T-cell (primary cell): ENCODE data around the gene KLHL40. TPM values are rescaled to one million over a fixed set of nuclear protein-coding genes. Genes with fewer than 3 reads are reported as not detected.

ENCODE experiments used
- ATAC-seq, 4 experiments: fragments of 200-7000 bp in 3 of 4; fragments of 150-1000 bp in 1 of 4; cut with Tn5 transposase; replicated peaks in 1 of 4; 1 replicate in 3 of 4; 2 replicates in 1 of 4; pipeline ENCODE4 v1.10.0; 2021; ENCODE audit warnings: moderate library complexity in 3 of 4, mild to moderate bottlenecking in 2 of 4, moderate number of reproducible peaks in 1 of 4
- CTCF ChIA-PET, 2 donors: fragments of 300-600 bp; sonication (Branson Sonifier 250); formaldehyde crosslinking; loops; one replicate each; lab custom pipeline; 2022; ENCODE audit warnings: antibody characterized with exemption in 2 of 2; lab: Charles Lee
- POLR2A ChIA-PET, 2 donors: fragments of 300-600 bp; sonication (Branson Sonifier 250); formaldehyde crosslinking; loops; one replicate each; lab custom pipeline; 2022; ENCODE audit warnings: antibody characterized with exemption in 2 of 2; lab: Charles Lee
- DNase-seq, 35 experiments: peaks; one replicate each; pipeline versions ENCODE4 v3.0.0 to v3.0.0-alpha.2; 2013 to 2023
- H3K27ac ChIP-seq: one replicate; pipeline ENCODE4 v1.5.1; 2013; ENCODE audit warnings: low read length
- H3K27me3 ChIP-seq, 2 experiments: replicated peaks in 1 of 2; 1 replicate in 1 of 2; 2 replicates in 1 of 2; pipeline versions ENCODE4 v1.6.1 to v1.7.0; 2013; ENCODE audit warnings: low read length in 1 of 2, mixed read lengths in 1 of 2; ENCODE audit not compliant: control insufficient read depth in 2 of 2, insufficient read depth in 2 of 2; ENCODE audit errors: extremely low read depth in 1 of 2
- H3K36me3 ChIP-seq, 2 donors: 1 replicate in 1 of 2; 2 replicates in 1 of 2; pipeline versions ENCODE4 v1.6.1 to v1.7.0; 2013; ENCODE audit warnings: low read length in 1 of 2; ENCODE audit not compliant: control insufficient read depth in 2 of 2, insufficient read depth in 1 of 2; ENCODE audit errors: extremely low read depth in 1 of 2
- H3K4me1 ChIP-seq, 2 experiments: 1 replicate in 1 of 2; 2 replicates in 1 of 2; pipeline versions ENCODE4 v1.6.1 to v1.7.0; 2013; ENCODE audit warnings: low read length in 2 of 2, mixed read lengths in 1 of 2; ENCODE audit not compliant: insufficient read depth in 2 of 2, control insufficient read depth in 1 of 2; ENCODE audit errors: extremely low read depth in 1 of 2
- H3K4me3 ChIP-seq, 2 donors: 1 replicate in 1 of 2; 2 replicates in 1 of 2; pipeline versions ENCODE4 v1.5.1 to v1.7.0; 2013; ENCODE audit warnings: mild to moderate bottlenecking in 2 of 2, low read length in 1 of 2, moderate library complexity in 1 of 2; ENCODE audit not compliant: control insufficient read depth in 1 of 2; ENCODE audit errors: extremely low read depth in 1 of 2
- H3K9me3 ChIP-seq: 2 replicates; pipeline ENCODE4 v1.7.0; 2013
- H3K27ac Mint-ChIP-seq, 2 donors: one replicate each; pipeline ENCODE4 v1.8.0; 2020 to 2021; ENCODE audit warnings: mild to moderate bottlenecking in 2 of 2, mixed read lengths in 2 of 2
- H3K27me3 Mint-ChIP-seq, 2 donors: one replicate each; pipeline ENCODE4 v1.8.0; 2021 to 2022; ENCODE audit warnings: mixed read lengths in 2 of 2
- H3K36me3 Mint-ChIP-seq: one replicate; pipeline ENCODE4 v1.8.0; 2021; ENCODE audit warnings: mixed read lengths
- H3K4me1 Mint-ChIP-seq, 3 donors: one replicate each; pipeline ENCODE4 v1.8.0; 2020 to 2022; ENCODE audit warnings: mixed read lengths in 3 of 3, mild to moderate bottlenecking in 1 of 3
- H3K4me3 Mint-ChIP-seq, 3 donors: one replicate each; pipeline ENCODE4 v1.8.0; 2020 to 2022; ENCODE audit warnings: mild to moderate bottlenecking in 3 of 3, mixed read lengths in 3 of 3, moderate library complexity in 3 of 3
- H3K9me3 Mint-ChIP-seq, 3 donors: one replicate each; pipeline ENCODE4 v1.8.0; 2020 to 2022; ENCODE audit warnings: mixed read lengths in 3 of 3
- WGBS: methylation state at CpG from one replicate; pipeline ENCODE4 v1.1.5; 2013; ENCODE audit warnings: missing lambda C conversion rate; ENCODE audit not compliant: insufficient coverage; 5-methylcytosine and 5-hydroxymethylcytosine counted together
- total RNA-seq, 35 experiments: library from RNA in 6 of 35; stranded (reverse) in 6 of 35; fragments of 120-200 nt in 1 of 35; gene quantifications; one replicate each; pipeline versions ENCODE4 v1.2.1 to v1.2.4 and lab custom pipeline; 2013 to 2026

The KLHL40 gene
- total RNA-seq, 5 donors from 2014 or later (not counting 1 experiment from before 2014, with no cell fraction given), result not detected

DNA sequence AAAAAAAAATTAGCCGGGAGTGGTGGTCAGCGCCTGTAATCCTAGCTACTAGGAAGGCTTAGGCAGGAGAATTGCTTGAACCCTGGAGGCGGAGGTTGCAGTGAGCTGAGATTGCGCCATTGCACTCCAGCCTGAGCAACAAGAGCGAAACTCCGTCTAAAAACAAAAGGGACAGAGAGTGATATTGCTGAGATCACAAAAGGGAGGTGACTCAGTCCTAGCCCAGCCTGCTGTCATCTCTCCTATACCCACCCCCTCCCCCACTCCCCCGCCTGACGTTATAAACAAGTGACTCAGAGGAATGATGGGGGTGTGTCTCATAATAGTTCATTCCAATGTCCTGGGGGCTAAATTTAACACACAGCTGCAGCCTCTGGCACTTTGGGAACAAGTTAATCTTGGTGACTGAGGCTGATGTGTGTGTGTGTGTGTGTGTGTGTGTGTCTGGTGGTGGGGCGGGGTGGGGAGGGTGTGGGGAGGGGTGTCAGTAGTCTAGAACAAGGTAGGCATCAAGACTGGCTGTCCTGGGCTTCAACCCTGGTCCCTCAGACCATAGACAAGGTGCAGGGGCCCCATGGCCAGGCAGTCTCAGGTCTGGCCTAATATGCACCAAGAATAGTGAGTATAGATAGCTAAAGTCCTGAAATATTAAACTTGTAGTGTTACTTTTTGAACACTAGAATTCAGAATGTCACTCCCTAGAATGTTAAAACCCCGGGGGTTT is 1.3 kb upstream of the KLHL40 start:
- H3K27me3 ChIP-seq, result peaks cover 0 to 39% of the 10 kb centered on the region in 2 experiments
- no peak overlapping the region for H3K27ac Mint-ChIP-seq
- DNase-seq, result no peak
- peaks cover 0 to 2% (median 2%) of the 10 kb centered on the region in 3 donors for H3K4me1 Mint-ChIP-seq
- H3K36me3 Mint-ChIP-seq, result no peaks in the 10 kb centered on the region
- ChIA-PET POLR2A (no interaction called here), CTCF (no interaction called here)
- peaks cover 22 to 23% of the 10 kb centered on the region in 2 donors for H3K27me3 Mint-ChIP-seq
- H3K4me3 ChIP-seq, result no peak overlapping the region
- ATAC-seq, result peak in 1 of 4 experiments; percentile 56
- H3K9me3 ChIP-seq, result no peaks in the 10 kb centered on the region
- H3K4me1 ChIP-seq, result peaks cover 0 to 4% of the 10 kb centered on the region in 2 experiments
- no peak overlapping the region for H3K27ac ChIP-seq
- H3K36me3 ChIP-seq, result no peaks in the 10 kb centered on the region
- 79% methylated on average over 2 of the region's 10 CpGs for WGBS
- no peaks in the 10 kb centered on the region for H3K9me3 Mint-ChIP-seq
- no peak overlapping the region for H3K4me3 Mint-ChIP-seq

DNA sequence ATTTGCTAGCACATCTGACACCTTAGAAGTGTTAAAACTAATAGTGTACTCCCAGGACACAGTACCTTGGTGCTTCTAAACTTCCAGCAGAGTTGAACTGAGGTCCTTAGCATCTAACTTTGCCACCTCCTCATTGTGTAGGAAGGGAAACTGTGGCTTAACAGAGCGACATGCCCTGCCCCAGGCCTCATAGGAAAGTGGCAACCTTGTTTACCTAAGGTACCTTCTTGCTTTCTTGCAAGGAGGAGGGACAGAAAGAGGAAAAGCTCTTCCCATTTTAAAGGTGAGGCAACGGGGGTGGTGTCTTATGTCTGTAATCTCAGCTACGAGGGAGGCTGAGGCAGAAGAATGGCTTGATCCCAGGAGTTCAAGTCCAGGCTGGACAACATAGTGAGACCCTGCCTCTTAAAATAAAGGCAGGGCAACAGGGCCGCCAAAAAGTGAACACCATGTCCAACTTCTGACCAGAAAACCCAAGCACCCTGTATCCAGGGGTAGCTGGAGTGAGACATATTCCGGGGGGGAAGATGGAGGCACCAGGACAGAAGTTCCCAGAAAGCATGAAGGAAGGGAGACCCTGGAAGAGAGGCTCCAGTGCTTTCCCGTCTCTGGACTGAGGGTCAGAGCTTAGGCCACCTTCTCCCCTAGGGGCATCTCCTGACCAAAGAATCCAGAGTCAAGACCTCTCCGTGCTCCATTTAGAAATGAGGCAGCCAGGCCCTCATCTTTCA is 540 bp upstream of the KLHL40 start:
- WGBS, result 89% methylated on average over 2 of the region's 7 CpGs
- Histone ChIP-seq H3K4me1 (peaks cover 0 to 4% of the 10 kb centered on the region in 2 experiments), H3K4me3 (no peak overlapping the region), H3K36me3 (no peaks in the 10 kb centered on the region), H3K27me3 (peaks cover 0 to 41% of the 10 kb centered on the region in 2 experiments), H3K9me3 (no peaks in the 10 kb centered on the region), H3K27ac (no peak overlapping the region)
- Mint-ChIP-seq H3K27ac (no peak overlapping the region), H3K36me3 (no peaks in the 10 kb centered on the region), H3K4me1 (peaks cover 0 to 2% (median 2%) of the 10 kb centered on the region in 3 donors), H3K9me3 (no peaks in the 10 kb centered on the region), H3K27me3 (peaks cover 22 to 29% of the 10 kb centered on the region in 2 donors), H3K4me3 (no peak overlapping the region)
- ATAC-seq (no peak), DNase-seq (no peak)
- ChIA-PET CTCF (no interaction called here), POLR2A (no interaction called here)

DNA sequence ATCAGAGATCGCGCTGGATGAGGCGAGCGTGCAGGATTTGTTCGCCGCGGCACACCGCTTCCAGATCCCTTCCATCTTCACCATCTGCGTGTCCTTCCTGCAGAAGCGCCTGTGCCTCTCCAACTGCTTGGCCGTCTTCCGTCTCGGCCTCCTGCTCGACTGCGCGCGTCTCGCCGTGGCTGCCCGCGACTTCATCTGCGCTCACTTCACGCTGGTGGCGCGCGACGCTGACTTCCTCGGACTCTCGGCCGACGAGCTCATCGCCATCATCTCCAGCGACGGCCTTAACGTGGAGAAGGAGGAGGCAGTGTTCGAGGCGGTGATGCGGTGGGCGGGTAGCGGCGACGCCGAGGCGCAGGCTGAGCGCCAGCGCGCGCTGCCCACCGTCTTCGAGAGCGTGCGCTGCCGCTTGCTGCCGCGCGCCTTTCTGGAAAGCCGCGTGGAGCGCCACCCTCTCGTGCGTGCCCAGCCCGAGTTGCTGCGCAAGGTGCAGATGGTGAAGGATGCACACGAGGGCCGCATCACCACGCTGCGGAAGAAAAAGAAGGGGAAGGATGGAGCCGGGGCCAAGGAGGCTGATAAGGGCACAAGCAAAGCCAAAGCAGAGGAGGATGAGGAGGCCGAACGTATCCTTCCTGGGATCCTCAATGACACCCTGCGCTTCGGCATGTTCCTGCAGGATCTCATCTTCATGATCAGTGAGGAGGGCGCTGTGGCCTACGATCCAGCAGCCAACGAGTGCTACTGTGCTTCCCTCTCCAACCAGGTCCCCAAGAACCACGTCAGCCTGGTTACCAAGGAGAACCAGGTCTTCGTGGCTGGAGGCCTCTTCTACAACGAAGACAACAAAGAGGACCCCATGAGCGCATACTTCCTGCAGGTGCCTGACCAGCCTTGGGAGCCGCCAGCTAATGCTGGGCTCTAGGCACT is 819 bp downstream of the KLHL40 start:
- DNase-seq (no peak), ATAC-seq (no peak)
- Mint-ChIP-seq H3K27ac (no peak overlapping the region), H3K9me3 (no peaks in the 10 kb centered on the region), H3K36me3 (no peaks in the 10 kb centered on the region), H3K4me3 (peak overlapping the region in 2 of 3 donors; percentile 22 to 30), H3K4me1 (peaks cover 0 to 2% (median 2%) of the 10 kb centered on the region in 3 donors), H3K27me3 (peaks cover 22 to 34% of the 10 kb centered on the region in 2 donors)
- H3K4me3 ChIP-seq, result no peak overlapping the region
- no peaks in the 10 kb centered on the region for H3K9me3 ChIP-seq
- WGBS, result 36% methylated on average over 80 of the region's 80 CpGs
- H3K27me3 ChIP-seq, result peaks cover 0 to 43% of the 10 kb centered on the region in 2 experiments
- H3K36me3 ChIP-seq, result no peaks in the 10 kb centered on the region
- no peak overlapping the region for H3K27ac ChIP-seq
- ChIA-PET POLR2A (no interaction called here), CTCF (no interaction called here)
- H3K4me1 ChIP-seq, result peaks cover 0 to 4% of the 10 kb centered on the region in 2 experiments

DNA sequence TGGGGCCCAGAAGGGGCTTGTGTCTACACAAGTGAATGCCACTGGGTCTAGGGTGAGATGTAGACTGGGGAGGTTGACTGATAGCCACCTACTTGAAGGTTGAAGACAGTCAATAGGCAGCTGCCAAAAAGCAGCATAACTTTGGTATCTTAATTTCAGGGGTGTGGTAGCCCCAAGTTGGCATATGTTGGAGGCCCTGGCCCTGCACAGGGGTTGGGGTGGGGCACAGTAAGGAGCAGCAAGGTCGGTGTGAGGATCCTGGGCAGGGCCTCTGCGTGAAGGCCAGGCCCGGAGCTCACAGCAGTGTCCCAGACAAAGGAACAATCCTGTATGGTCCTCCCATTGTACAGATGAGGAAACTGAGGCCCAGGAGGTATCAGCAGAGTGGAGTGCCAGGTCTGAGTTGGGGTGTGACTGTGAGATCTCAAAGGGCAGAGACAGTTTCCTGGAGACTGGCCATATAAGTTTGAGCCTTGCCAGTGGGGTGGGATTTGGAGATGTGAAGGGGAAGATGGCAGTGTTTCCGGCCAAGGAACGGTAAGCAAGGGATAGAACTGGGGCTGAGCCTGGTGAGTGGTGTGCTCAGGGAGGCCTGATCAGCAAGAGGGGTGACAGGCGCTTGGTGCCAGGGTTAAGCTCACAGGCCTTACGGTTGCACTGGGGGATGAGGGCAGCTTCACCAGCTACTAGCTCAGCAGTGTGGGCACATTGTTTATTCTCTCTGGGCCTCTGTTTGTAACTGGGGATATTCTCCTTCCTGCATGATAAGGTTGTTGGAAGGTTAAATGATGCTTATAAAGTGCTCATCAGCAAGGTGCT is 1.7 kb downstream of the KLHL40 start:
- peaks cover 0 to 4% of the 10 kb centered on the region in 2 experiments for H3K4me1 ChIP-seq
- POLR2A ChIA-PET, result no interaction called here
- ATAC-seq (no peak), DNase-seq (no peak)
- no peak overlapping the region for H3K27ac ChIP-seq
- Mint-ChIP-seq H3K36me3 (no peaks in the 10 kb centered on the region), H3K9me3 (no peaks in the 10 kb centered on the region), H3K27ac (no peak overlapping the region), H3K4me1 (peaks cover 0 to 2% (median 2%) of the 10 kb centered on the region in 3 donors), H3K4me3 (no peak overlapping the region), H3K27me3 (peaks cover 22 to 30% of the 10 kb centered on the region in 2 donors)
- peaks cover 0 to 43% of the 10 kb centered on the region in 2 experiments for H3K27me3 ChIP-seq
- no peaks in the 10 kb centered on the region for H3K9me3 ChIP-seq
- no peaks in the 10 kb centered on the region for H3K36me3 ChIP-seq
- WGBS, result 94% methylated on average over 6 of the region's 7 CpGs
- no peak overlapping the region for H3K4me3 ChIP-seq
- CTCF ChIA-PET, result no interaction called here

DNA sequence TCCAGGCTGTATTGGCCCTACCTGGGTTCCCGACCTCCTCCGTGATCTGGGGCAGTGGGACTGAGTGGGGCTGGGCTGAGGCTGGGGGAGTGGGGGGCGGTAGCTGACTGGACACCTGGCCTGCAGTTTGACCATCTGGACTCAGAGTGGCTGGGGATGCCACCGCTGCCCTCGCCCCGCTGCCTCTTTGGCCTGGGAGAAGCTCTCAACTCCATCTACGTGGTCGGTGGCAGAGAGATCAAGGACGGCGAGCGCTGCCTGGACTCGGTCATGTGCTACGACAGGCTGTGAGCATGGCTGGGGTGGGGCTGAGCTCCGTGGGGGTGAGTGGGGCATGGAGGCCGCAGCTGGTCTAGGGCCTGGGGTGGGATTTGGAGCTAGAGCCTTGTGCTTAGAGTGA is 2.7 kb downstream of the KLHL40 start:
- Mint-ChIP-seq H3K4me3 (no peak overlapping the region), H3K9me3 (no peaks in the 10 kb centered on the region), H3K27ac (no peak overlapping the region), H3K27me3 (peaks cover 18 to 27% of the 10 kb centered on the region in 2 donors), H3K4me1 (peaks cover 0 to 2% (median 2%) of the 10 kb centered on the region in 3 donors), H3K36me3 (no peaks in the 10 kb centered on the region)
- 86% methylated on average over 13 of the region's 15 CpGs for WGBS
- DNase-seq (no peak), ATAC-seq (no peak)
- ChIA-PET CTCF (no interaction called here), POLR2A (interaction anchor here in 1 of 2 donors (0.6 kb wide), 2 partner anchors 57 to 97 kb away, joined by 3 to 4 read pairs; partner anchors contain the start of gene SS18L2)
- H3K9me3 ChIP-seq, result no peaks in the 10 kb centered on the region
- H3K36me3 ChIP-seq, result no peaks in the 10 kb centered on the region
- H3K4me3 ChIP-seq, result no peak overlapping the region
- H3K4me1 ChIP-seq, result peaks cover 0 to 4% of the 10 kb centered on the region in 2 experiments
- H3K27me3 ChIP-seq, result peaks cover 0 to 43% of the 10 kb centered on the region in 2 experiments
- no peak overlapping the region for H3K27ac ChIP-seq
